Activated CD4-positive, alpha-beta T cell treated with anti-CD3 and anti-CD28 coated beads, Interleukin-2, amount 50 U/mL, for 24 hours (primary cell): ENCODE measurements around the gene RBMS1.

Experiments
- DNase-seq, 2 donors: peaks; one replicate each; pipeline ENCODE4 v3.0.0-alpha.2; 2020; ENCODE audit warnings: low read depth in 1 of 2, low spot score in 1 of 2

RBMS1 gene

DNA sequence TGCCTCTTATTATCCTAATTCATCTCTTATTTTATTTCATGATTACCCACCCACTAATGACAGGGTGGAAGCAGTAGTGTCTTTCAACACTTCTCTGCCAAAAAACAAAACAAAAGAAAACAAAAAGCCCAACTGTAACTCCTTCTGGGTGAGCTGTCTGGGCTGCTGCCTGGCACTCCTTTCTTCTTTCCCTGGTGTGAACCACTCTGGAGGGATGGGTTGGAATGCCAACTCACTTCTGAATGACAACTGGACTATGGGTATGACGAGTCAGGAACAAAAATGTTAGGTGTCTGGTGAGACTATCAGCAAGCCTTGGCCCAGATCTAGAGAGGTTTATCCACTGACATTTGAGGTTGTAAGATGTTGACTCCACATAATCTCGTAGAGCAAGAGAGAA, 205.3 kb downstream of the RBMS1 start:
- DNase-seq, result no peak

DNA sequence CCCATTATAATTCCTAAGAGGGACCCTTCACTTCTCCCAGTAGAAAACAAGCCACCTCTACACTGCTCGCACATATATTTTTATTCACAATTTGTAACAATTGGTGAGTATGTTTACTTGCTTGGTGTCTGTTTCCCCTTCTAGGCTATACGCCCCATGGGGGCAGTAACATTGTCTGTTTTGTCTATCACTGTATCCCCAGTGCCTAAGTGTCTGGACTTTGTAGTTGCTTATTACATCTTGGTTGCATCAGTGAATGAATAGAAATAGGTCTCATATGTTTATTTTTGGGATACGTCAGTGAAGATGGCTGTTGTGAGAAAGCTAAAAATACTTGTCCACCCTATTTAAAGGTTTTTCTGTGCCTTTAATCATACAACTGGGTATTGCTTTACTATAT, 206.1 kb downstream of the RBMS1 start:
- DNase-seq, result no peak

DNA sequence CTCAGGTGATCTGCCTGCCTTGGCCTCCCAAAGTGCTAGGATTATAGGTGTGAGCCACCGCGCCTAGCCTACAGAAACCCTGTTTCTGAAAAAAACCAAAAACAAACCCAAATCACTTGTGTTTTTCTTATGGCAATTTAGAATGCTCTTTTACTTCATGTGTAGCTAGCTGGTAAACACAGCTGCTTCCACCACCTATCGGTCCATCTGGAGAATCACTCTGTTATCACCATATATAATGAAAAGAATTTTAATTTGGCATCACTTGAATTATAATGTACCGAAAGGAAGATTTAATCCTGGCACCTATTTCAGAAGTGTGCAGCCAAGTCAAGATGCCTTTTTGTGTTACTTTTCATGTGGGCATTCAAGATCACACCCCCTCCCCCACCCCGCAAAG, 207.1 kb downstream of the RBMS1 start:
- no peak for DNase-seq

DNA sequence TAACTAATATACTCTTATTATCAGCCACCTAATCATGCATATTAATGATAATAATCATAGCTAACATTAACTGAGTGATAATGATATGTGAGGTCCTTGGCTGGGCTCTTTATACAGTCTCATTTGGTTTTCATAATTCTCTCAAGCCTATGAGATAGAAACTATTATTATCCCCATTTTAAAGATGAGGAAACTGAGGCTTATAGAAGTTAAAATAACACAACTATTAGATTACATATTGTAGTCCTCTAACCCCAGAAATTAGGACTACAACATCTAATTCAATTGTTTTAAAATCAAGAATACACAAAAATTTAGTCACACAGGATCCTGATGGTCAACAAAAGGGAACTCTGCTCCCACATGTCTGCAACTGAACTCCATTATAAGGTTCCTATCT, 209.9 kb downstream of the RBMS1 start:
- no peak for DNase-seq

DNA sequence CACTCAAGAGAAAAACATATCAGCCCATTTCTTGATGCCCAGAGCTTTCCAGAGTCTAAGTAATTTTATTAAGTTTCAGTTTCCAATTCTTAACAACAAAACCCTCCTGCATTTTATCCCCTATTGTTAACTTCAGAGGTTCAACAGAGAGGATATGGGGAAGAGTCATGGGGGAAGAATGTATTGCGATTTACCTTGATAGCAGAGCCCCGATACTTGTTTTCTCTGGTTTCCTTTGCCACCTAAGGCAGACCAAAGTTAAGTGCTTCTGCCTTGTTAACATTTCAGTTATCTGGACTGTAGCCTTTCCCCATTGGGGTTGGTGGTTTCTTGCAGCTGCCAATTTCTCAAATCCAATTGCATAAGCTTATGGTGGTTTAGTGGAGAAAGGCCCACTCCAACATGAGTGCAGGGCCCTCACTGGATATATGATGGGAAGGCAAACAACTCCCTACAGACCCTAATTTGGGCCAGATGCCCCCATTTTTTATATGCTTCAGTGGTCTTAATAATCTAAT, 211.5 kb downstream of the RBMS1 start:
- no peak for DNase-seq

DNA sequence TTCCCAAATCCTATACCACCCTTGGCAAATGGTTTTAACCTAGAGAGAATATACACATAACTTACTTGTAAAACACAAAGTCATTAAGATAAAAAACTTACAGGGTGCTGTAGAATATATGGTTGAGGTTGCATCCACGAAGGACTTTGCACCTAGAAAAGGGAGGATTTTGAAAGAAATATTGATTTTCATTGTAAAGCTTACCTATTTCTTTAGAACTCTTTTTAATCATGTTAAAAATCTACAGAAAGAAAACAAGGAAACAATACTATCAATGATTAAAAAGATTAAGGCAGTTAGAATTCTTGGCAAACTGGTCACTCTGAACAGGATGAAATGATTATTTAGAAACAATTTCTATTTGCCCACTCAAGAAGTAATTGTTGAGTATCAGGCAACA, 212.4 kb downstream of the RBMS1 start:
- DNase-seq, result no peak

DNA sequence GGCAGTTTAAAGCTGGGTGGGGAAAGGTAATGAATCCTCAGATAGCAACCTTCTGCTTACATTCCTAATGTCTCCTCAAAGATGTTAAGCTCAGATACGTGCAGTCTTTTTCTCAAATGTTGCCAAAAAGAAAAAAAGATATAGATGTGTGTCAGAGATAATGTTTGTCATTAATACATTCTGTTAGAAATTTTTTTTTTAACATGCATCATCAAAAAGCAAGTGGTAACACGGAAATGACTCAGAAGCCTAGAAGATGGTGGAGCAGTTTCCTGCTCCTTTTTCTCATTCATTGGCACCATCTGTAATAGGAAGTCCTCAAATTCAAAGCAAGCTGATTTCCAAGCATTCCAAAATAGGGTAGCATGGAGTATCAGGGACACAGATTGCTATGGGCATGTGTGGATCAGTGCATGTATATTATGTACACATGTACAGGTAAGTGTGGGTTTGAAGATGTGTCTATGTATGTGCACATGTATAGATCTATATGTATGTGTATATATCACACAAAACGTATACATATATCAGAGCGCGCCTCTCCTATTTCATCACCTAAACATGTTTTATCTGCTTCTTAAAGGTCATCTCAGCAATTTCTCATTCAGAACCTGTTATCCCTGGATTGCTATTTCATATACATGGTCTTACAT, 213.7 kb downstream of the RBMS1 start:
- DNase-seq, result no peak

DNA sequence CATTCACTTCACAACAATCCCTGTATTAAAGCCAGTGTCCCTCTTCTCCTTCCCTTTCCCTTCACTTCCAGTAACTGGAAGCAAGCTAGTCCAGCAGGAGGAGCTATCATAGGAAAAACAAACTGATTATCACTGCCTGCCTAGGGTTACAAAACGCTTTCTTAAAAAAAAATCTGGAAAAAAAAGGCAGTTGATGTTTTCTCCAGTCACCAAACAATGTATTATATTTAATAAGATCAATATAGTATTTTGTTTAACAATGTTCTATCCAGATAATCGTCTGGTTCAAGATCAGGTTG, 214.8 kb downstream of the RBMS1 start:
- DNase-seq, result no peak

DNA sequence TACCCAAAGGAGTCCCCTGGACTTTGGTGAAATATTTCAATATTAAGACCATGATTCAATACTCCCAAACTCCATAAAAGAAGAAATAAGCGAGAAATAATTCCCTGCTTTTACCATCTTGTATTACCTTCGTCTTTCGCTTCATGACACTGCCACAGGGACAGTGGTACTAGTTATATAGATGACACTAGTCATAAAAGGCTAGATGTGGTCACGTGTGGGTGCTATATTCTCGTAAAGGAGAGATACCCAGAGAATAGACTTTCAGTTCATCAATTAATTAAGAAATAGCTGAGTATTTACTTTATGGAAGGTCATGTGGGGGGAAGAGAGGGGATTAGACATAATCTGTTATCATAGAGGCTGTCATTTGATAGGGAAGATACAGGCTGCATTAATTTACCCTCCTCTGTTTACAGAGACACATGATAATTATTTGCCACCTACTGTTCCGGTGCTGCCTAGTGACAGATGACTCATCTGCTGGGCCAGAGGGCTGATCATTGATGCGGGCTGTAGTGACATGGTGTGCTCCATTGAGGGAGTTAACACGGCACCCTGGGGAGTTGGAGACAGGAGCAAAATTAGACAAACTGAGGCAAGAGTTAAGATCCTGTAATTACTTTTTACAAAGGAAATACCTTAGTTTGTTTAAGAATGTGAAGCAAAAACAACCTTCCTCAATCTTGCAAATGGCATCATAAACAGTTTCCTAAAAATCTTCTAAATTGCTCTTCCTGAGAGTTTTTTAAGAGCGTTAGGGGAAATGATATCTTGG, 215.3 kb downstream of the RBMS1 start:
- DNase-seq, result no peak

DNA sequence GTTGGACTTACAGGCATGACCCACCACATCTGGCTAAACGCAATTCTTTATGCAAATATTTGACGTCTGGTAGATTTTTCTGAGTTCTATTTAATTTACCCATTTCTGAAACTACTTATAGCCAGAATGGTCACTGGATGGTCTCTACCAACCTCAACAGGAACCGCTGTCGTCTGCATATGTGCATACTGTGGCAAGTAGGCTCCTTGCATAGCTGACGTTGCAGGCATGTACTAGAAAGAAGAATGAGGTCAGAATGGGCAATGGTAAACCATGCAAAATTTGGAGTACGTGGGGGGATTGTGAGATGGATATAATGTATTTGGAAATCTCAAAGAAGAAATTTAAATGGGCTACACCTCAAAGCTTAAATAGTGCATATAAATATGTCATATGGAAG, 216.5 kb downstream of the RBMS1 start:
- no peak for DNase-seq

DNA sequence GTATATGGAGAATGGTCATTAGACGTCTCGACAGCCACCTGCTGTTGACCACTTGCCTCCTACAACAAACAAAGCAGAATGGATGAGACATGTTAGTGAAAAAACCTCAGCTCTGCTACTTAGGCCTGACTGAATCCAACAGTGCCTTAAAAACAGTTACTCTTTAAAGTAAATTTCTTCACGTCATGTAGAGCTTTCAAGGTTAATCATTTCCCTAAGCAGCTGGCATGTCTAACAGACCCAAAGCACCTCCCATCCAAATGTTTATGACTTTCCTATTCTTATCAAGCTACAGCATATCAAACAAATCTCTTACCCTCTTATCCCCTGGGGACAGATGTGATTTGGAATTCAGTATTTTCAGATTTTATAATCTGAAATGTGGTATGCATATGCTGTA, 218.0 kb downstream of the RBMS1 start:
- no peak for DNase-seq

DNA sequence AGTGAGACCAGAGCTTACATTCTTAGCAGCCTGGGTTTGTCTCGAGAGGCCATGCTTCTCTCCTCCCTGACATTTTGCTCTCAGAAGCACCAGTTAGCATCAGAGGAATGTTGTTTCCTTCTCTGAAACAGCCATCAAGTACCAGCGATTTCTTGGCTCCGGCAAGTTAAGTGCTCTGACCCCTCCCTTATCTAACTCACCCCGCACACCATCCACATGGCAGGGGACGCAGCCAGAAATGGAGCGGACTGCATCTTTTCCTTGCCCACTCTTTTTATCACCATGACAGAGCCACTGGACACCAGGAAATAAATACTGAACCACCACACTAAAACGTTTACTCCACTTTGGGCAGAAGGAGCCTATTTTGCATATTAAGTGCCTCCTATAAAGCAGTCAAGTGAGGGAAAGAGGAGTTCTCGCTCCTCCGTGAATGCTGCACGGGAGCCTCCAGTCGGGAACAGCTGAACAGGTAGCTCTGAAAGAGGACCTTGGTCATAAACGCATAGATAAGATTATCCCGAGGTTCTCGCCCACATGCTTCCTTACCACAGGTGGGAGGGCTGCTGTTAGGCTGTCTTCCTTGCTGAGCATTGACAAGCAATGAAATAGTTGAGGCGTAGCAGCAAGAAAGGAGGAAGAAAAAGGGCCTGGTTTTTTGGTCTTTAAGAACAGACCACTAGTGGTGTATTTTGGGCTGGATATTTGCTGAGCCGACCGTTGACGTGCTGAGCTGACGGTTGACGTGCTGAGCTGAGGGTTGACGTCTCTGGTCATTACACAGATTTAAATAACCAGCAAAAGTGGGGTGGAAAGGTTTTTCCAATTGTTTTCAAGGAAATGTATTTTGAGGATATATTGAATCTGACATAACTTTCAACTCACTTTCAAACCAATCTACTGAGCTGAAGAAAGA, 222.2 kb downstream of the RBMS1 start:
- DNase-seq, result no peak

DNA sequence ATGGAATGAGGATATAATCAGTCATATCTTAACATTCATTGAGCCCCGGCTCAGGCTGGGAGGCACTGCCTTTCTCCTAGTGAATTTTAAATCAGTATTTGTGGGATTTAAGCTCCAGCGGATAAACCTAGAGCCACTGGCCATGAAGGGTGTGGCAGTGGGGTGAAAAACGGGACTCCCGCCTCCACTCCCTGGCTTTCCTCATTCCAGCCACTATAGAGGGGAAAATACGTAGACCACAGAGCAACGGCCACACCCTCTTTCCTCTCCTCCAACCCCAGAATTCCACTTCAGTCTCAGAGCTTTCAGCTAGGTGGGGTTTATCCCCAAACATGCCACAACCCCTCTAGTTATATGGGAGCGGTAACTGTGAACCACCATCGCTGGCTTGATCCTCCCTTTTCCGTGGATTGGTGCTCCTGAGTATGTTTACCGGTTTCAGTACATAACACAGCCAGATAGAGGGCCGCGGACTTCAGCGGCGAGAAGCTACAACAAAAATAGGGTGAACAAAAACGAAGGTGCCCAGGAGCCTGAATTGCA, 223.0 kb downstream of the RBMS1 start:
- no peak for DNase-seq

DNA sequence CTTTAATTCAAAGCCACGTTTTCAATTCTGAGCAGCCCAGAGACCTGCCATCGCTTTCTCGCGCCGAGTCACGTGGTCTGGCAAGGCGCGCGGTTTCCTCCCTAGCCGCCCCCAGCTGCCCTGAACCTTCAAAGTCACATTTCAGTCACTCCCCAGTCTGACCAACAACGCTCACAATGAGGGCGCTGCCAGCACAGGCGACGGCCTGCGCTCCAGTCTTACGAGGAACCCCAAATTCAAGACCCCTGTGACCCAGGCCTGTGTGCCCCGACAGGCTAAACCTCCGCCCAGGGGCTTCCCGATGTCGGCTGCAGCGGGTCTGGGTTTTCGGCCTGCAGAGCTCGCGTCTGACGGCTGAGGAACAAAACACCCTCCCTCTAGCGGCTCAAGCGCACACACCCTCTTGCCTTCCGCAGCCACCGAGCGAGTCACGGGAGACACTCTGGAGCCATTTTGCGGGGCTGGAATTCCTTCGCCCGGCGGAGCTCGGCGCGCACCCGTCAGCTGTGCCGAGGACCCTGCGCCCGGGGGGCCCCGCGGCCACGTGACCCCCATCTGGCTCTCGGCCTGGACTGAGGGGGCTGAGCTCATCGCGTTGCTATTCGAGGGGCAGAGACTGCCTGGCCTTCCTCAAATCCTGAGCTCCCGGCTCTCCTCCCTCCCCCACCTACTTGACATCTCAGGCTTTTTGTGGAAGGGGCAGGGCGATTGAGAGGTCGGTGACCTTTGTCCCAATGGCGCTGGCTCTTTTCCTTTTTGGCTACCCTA, 223.6 kb downstream of the RBMS1 start:
- peak; percentile 39 to 42 for DNase-seq

DNA sequence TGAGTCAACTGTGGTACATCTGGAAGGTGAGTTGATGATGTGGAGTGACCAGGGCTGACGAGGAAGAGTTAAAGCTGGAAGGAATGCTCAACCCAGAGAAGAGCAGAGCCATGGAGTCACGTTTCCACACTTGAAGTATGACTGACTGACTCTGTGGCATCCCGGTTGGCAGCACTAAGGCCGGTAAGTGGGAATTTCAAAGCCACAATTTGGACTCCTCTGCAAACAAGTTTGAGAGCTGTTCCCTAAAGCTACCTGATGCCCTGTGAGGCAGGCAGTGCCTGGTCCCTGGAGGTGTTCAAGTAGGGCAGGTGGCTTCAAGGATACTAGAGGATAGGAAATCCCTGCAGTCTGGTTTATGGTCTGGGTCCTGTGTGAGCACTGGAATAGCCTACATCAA, 224.2 kb downstream of the RBMS1 start:
- DNase-seq, result no peak

DNA sequence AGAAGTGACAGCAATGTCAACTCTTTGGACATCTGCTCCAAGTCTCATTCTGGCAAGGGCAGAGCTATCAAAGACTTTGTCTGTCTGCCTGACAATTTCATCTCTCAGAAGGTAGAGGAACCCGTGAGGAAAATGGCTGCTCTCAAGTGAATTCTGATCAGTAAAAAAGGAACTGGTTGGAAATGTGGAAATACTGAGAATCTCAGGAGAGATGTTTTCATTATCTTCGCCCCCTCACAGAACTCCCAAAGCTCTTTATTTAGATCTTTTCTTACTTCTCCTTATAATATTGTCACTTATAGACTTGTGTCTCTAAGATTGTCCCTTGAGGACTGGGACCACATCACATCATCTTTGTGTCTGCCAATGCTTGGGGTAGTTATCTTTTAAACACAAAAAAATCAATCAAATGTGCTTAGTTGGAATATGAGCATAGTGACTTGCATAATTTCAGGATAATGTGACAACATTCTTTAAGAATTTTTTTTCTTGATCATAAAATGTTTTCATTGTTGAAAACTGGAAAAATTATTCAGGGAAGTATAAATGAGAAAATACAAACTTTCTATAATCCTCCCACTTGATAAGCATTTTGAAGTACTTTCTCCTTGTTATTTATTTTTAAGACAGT, 225.3 kb downstream of the RBMS1 start:
- DNase-seq, result no peak

DNA sequence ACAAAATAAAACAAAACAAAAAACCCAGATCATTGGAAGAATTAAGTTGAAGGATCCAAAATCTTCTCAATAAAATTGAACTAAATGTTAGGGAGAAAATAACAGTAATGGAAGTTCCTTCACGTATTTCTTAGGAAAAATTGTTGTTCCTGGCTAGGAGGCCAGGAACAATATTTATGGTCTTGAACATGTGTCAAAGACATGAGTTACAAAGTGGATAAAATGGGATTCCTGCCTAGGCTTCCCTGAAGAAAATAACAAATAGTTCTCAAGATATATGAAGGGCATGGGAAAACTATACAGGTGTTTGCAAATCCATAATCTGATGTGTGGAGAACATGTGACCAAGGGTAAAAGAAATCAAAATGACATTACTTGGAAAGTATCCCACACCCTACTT, 225.9 kb downstream of the RBMS1 start:
- DNase-seq, result no peak

DNA sequence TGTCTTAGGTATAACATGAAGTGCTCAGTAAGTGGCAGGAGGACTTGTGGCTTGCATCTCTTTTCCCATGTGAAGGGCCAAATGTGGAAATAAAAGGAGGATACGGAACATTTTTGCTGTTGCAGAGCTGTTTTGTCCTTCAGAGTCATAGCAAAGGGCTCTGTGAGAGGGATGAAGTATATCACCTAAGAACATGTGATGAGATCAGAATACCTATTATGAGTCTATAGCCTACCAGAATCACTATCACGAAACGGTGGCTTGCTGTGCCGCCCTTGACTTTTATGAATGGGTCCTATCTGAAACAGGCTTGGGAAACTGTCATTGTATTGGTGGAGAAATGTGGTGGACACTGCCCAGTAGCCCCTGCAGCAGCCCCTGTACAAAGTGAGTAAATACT, 226.6 kb downstream of the RBMS1 start:
- no peak for DNase-seq

DNA sequence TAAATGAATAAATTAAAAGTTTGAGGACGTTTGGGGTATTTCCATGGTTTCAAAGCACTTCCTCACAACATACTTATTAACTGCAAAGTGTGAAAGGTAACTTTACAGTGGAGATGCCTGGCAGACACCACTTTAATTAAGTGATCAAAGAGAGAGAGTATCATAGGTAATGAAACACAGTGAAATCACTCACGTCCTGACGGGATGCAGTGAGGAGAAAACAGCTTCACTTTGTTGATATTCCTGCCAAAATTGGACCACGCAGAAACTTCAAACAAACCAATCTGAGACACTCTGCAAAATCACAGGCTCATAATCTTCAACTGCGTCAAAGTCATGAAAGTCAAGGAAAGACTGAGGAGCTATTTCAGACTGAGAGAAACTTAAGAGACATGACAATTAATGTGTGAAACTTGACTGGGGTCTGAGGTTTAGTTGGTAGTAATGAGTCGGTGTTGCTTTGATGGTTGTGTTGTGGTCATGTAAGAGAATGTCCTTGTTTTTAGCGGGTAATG, 227.5 kb downstream of the RBMS1 start:
- peak in 1 of 2 donors; percentile 20 for DNase-seq

DNA sequence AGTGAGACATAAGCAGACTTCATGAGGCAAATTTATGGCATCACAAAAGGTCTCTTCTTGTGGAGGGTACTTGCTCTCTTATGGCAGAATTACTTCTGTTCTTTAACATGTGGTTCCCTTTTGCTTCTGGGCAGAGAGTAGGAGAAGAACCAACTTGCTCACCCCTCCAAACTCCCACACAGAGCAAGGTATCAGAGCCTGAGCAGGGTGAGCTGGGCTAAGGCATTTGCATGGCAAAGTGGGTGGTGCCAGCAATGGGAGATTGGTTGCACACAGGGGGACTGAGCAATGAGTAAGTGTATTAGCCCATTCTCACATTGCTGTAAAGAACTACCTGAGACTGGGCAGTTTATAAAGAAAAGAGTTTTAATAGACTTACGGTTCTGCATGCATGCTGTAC, 229.3 kb downstream of the RBMS1 start:
- no peak for DNase-seq
